KMS-11 (cell line): ENCODE measurements around the gene IL31.

ENCODE experiments used
- H2AFZ ChIP-seq: fragments of 200-600 bp; sonication (generic); 2 replicates; pipeline ENCODE4 v1.6.1; 2016; ENCODE audit warnings: antibody characterized with exemption, mixed run types, low read depth
- H3K27ac ChIP-seq: fragments of 200-600 bp; sonication (generic); 2 replicates; pipeline ENCODE4 v1.6.1; 2016; ENCODE audit warnings: mild to moderate bottlenecking, mixed run types
- H3K27me3 ChIP-seq: fragments of 200-600 bp; sonication (generic); 2 replicates; pipeline ENCODE4 v1.6.1; 2017; ENCODE audit warnings: mild to moderate bottlenecking, low read depth, mixed run types, moderate library complexity; ENCODE audit not compliant: insufficient read depth
- H3K36me3 ChIP-seq: fragments of 200-600 bp; sonication (generic); 2 replicates; pipeline ENCODE4 v1.6.1; 2017; ENCODE audit warnings: mild to moderate bottlenecking, mixed run types; ENCODE audit not compliant: insufficient read depth
- H3K4me1 ChIP-seq: fragments of 200-600 bp; sonication (generic); 2 replicates; pipeline ENCODE4 v1.6.1; 2016; ENCODE audit warnings: mild to moderate bottlenecking, low read depth, mixed run types; ENCODE audit not compliant: poor library complexity, severe bottlenecking
- H3K4me2 ChIP-seq: fragments of 200-600 bp; sonication (generic); 2 replicates; pipeline ENCODE4 v1.7.0; 2016; ENCODE audit warnings: mild to moderate bottlenecking, mixed run types
- H3K4me3 ChIP-seq: fragments of 200-600 bp; sonication (generic); IDR thresholded peaks from 2 replicates; pipeline ENCODE4 v1.6.1; 2017; ENCODE audit warnings: low read depth, low read length, mixed read lengths; ENCODE audit not compliant: insufficient read depth
- H3K79me2 ChIP-seq: fragments of 200-600 bp; sonication (generic); 2 replicates; pipeline ENCODE4 v1.6.1; 2016; ENCODE audit warnings: low read depth, mixed run types; ENCODE audit not compliant: insufficient read depth
- H3K9ac ChIP-seq: fragments of 200-600 bp; sonication (generic); 2 replicates; pipeline ENCODE4 v1.6.1; 2016; ENCODE audit warnings: mild to moderate bottlenecking, mixed run types
- H4K20me1 ChIP-seq: fragments of 200-600 bp; sonication (generic); 2 replicates; pipeline ENCODE4 v1.6.1; 2016; ENCODE audit warnings: mild to moderate bottlenecking, mixed run types; ENCODE audit not compliant: insufficient read depth
- CTCF ChIP-seq: fragments of 200-600 bp; sonication (generic); conservative IDR thresholded peaks from 2 replicates; pipeline ENCODE4 v1.6.1; 2017; ENCODE audit warnings: low read depth, mild to moderate bottlenecking, antibody characterized with exemption, low read length, moderate library complexity, mixed read lengths

IL31 gene

GRCh38 chr12:122128481-122128880, 45.5 kb downstream of the IL31 start:
- Histone ChIP-seq H3K27ac (no peak overlapping the region), H2AFZ (no peak overlapping the region), H3K4me1 (no peaks in the 10 kb centered on the region), H3K36me3 (no peaks in the 10 kb centered on the region), H3K9ac (no peak overlapping the region), H3K79me2 (no peaks in the 10 kb centered on the region), H3K27me3 (no peaks in the 10 kb centered on the region), H4K20me1 (no peaks in the 10 kb centered on the region), H3K4me3 (no peak overlapping the region), H3K4me2 (no peak overlapping the region)
- TF ChIP-seq CTCF: no peak

GRCh38 chr12:122127839-122128238, 46.2 kb downstream of the IL31 start:
- H3K36me3 ChIP-seq: no peaks in the 10 kb centered on the region
- H3K9ac ChIP-seq: no peak overlapping the region
- H3K4me1 ChIP-seq: peaks cover 6% of the 10 kb centered on the region
- no peak overlapping the region for H3K4me2 ChIP-seq
- H4K20me1 ChIP-seq: no peaks in the 10 kb centered on the region
- no peak overlapping the region for H3K27ac ChIP-seq
- H3K27me3 ChIP-seq: no peaks in the 10 kb centered on the region
- H2AFZ ChIP-seq: no peak overlapping the region
- no peaks in the 10 kb centered on the region for H3K79me2 ChIP-seq
- no peak for TF ChIP-seq CTCF
- H3K4me3 ChIP-seq: no peak overlapping the region

GRCh38 chr12:122126713-122127597, 47.1 kb downstream of the IL31 start:
- Histone ChIP-seq H3K36me3 (no peaks in the 10 kb centered on the region), H3K4me1 (peaks cover 6% of the 10 kb centered on the region), H2AFZ (no peak overlapping the region), H4K20me1 (no peaks in the 10 kb centered on the region), H3K9ac (no peak overlapping the region), H3K27me3 (no peaks in the 10 kb centered on the region), H3K27ac (no peak overlapping the region), H3K4me3 (no peak overlapping the region), H3K79me2 (no peaks in the 10 kb centered on the region), H3K4me2 (no peak overlapping the region)
- TF ChIP-seq CTCF: no peak

GRCh38 chr12:122126342-122126635, 47.7 kb downstream of the IL31 start:
- Histone ChIP-seq H3K79me2 (no peaks in the 10 kb centered on the region), H3K4me1 (peaks cover 6% of the 10 kb centered on the region), H3K27me3 (no peaks in the 10 kb centered on the region), H3K9ac (no peak overlapping the region), H3K27ac (no peak overlapping the region), H4K20me1 (no peaks in the 10 kb centered on the region), H3K4me3 (no peak overlapping the region), H2AFZ (no peak overlapping the region), H3K36me3 (no peaks in the 10 kb centered on the region), H3K4me2 (no peak overlapping the region)
- no peak for TF ChIP-seq CTCF
